GM21367 (cell line): ENCODE measurements around the gene MYH6.

Experiments used
- ATAC-seq: cut with Tn5 transposase; IDR thresholded peaks from one replicate; pipeline ENCODE4 v1.9.1; 2021; ENCODE audit not compliant: unreplicated experiment

MYH6 gene

GRCh38 chr14:23359722-23360447 is 48.2 kb downstream of the MYH6 start:
- no peak for ATAC-seq

DNA sequence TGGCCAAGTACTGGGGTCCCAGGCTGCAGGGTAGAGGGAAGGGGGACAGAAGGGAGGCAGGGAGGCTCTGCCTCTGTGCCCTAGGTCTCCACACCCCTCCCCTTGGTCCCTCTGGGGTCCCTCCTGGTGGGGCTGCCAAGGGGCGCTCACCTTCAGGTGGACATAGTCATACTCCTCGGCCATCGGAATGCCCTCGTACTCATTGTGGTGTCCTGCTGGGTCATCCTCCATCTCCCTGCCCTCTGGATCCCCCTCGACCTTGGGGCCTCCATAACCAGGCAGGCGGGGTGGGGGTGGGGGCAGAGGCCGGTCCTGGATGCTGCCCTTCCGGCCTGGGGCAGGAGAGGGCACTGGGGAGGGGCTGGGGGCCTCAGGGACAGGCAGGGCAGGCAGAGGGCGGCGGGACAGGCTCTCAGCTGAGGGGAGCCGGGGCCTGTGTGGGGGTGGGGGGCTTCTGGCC is 48.9 kb downstream of the MYH6 start:
- ATAC-seq, result no peak

GRCh38 chr14:23358553-23359166 is 49.4 kb downstream of the MYH6 start:
- ATAC-seq, result no peak

DNA sequence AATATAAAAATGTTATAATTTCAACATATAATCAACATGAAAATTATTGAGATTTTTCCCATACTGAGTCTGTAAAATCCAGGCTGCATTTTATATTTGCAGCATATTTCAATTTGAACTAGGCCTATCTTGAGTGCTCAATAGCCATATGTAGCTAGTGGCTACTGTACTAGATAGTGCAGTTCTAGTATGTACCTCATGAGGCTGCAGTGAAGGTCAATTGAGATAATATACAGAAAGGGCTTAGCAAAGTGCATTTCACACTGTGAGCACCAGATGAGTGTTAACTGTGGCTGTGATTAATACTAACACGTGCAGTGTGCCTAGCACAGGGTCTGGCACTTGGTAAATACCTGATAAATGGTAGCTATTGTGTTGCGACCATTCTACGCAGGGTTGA is 50.0 kb downstream of the MYH6 start:
- ATAC-seq, result no peak

- no peak for ATAC-seq
Observed at GRCh38 chr14:23357261-23357660, 50.8 kb downstream of the MYH6 start.

DNA sequence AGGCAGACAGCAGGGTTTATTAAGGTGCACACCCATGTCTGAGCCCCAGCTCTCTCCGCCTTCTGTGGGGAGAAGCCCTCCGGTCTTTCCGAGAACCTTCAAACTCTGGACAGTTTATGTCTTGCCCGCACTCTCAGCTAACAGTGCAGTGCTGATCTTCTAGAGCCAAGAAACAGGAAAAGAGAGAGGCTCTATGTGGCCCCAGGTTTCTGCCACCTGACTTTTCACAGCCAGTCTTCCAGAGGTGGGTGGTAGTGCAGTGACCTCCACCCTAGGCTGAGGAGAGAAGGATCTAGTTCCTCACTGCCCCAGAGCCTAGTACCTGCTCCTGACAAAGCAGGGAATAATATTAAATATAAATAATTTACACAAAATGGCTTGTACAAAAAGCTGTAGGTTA is 51.4 kb downstream of the MYH6 start:
- no peak for ATAC-seq

DNA sequence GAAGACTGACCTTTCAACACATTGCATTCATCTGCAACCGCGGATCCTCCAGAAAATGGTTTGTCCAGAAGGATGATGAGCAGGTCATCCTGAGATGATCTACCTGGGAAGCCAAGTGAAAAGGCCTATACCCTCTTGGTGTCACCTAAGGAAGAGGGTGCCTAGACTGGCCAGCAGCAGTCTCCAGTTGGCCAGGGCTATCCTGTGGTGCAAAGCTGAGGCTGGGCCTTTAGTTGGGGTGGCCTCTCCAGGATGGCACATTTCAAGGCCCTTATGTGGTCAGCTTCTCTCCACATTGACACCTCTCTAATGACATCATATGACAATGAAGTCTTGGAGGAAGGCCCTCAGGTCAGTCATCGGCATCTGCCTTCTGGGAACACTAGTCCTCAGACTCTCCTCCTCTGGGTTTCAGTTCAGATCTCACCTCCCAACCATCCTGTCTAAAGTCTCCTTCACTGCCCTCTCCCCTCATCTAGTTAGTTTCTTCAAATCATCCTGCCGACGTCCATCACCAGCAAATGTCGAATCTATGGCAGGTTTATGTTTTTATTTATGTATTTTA is 52.1 kb downstream of the MYH6 start:
- no peak for ATAC-seq

- ATAC-seq, result no peak
Observed at GRCh38 chr14:23354990-23355389, 53.1 kb downstream of the MYH6 start.

DNA sequence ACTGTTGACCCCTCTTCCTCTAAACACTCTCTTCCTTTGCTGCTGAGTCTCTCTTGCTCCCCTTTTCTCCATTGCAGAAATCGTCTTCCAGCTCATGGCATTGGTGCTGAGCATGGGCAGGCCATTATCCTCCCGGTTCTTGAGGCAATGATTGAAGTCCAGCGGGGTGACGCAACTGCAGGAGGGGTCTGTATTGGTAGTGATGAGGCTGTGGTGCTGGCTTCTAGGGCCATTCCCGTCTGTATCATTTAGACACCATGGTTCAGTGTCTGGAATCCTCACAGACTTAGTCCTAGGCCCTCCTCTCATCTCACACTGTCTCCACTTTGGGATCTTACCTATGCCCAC is 54.7 kb downstream of the MYH6 start:
- ATAC-seq, result no peak

- ATAC-seq, result no peak
Observed at GRCh38 chr14:23352506-23353432, 55.3 kb downstream of the MYH6 start, which contains the start of gene SLC22A17. Gene SLC22A17, minus strand, starts transcription at chr14:23352887.

GRCh38 chr14:23351681-23352505 is 56.2 kb downstream of the MYH6 start:
- ATAC-seq, result no peak

DNA sequence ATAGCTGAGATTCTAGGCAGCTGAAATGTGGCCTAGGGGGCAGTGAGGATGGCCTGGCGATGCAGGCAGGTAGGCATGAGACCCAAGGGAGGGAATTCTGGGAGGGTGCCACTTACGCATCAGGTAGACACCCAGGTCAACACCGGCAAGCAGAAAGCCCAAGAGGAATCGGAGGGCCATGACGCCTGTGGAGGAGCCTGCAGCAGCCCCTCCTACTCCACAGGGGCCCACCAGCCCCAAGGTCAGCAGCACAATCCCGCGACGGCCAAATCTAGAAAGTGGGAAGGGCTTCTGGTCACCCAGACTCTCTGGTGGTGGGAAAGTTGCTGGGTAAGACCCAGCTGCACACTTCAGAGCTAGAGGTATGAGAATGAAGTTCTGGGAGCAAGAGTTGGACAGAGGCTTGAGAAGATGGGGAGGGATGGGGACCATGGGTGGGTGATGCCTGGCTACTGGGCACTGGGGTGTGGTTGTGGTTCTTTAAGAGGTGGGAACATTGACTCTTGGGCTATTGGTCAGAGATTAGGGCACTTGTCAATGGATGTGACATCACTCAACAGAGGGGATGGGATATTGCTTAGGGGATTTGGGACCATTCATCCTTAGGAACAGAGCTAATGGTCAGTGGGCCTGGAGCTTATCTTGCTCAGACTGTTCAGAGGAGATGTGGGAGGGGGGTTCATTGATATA is 58.8 kb downstream of the MYH6 start:
- ATAC-seq, result no peak

- no peak for ATAC-seq
Observed at GRCh38 chr14:23348297-23348655, 59.8 kb downstream of the MYH6 start.

DNA sequence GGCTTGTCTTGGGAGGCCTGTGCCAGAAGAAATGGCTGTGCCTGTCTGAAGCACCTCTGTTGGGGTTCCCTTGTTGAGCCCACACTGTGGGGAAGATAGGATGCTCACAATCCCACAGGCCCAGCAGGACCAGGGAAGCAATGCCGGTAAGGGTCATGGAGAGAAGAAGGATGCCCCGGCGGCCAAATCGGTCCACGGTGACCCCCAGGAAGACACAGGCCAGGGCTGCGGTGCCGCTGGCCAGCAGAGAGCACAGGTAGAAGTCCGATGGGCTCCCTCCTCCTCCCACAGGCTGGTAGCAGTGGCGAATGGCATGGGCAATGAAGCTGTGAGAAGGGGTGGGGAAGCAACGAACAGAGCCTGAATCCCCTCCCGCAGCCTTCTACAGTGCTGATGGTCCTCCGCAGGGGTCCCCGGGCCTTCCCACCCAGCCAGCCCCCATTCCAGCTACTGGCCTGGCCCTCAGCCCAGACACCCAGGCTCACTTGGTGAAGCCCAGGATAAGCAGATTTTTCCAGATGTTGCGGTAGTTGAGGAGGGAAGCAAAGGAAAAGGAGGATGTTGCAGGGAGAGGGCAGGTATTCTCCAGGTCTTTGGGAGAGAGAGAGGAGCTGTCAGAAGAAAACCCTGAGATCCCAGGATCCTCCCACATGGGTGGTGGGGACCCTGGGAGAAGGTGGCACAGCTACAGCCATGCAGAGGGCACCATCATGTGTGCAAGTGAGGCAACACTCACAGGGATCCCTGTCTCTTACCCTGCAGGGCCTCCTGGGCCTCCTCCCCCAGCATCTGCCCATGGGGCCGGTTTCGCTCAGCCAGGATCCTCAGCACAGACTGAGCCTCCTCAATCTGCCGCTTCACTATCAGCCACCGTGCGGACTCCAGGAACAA is 60.4 kb downstream of the MYH6 start:
- no peak for ATAC-seq

GRCh38 chr14:23346693-23347405 is 61.2 kb downstream of the MYH6 start:
- ATAC-seq, result no peak

DNA sequence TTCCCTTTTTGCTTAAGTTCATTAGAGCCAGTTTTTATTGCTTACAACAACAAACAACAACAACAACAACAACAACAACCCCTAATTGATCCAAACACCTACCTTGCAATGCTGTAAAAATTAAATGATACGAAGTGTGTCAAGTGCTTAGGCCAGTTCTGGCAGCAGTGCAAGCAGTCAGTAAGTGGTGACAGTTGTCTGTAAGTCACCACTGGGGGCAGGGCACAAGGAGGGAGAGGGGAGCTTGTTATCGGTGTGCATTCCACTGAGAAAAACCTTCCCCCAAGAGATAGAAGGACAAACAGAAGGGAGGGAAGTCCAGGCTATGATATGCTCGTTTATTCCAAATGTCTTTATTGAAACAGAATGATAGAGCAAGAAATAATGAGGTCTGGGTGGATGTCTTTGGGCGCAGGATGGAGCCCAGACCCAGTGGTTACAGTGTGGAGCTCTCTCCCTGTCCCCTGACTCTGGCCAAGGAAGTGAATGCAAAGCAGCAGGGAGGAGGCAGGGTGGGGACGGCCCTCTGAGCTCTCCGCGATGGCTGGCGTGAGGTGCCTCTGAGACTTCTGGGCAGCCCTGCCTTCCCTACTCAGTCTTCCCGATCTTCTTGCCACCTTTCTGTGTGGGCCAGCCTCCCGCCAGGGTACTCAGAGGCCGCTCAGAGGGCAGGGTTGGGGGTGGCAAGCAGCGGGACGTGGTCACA is 61.9 kb downstream of the MYH6 start:
- no peak for ATAC-seq

GRCh38 chr14:23344481-23344880 is 63.6 kb downstream of the MYH6 start:
- no peak for ATAC-seq
